Measurements from ENCODE around the gene TMEM219. TPM values are rescaled to one million over a fixed set of nuclear protein-coding genes. Genes with fewer than 3 reads are reported as not detected.

TMEM219 gene
- total and polyA plus RNA-seq, 2 of the 8 experiments (the other 6 are each of a cell fraction or from before 2014, with no cell fraction given) = 60.2 to 116 TPM

DNA sequence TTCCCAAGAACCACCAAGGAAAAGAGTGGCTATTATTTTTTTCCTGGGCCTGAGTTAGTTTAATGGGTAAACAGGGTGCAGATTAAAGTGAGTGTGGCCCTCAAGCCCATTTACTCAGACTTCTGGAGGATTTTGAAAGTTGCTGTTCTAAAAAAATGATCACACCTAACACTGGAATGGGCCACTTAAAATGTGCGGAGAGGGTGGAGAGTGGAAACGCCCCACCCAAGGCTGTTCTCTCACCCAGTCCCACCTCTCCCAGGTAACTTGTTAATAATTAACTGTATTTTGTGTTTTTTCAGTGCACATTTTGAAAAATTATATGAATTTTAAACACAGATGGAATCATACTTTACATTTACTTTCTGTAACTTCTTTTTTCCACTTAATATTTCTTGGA, 28.2 kb downstream of the TMEM219 start:
- Histone ChIP-seq H3K4me1 (replicated peaks in 1 of 4; ENCODE audit: control insufficient read depth in 3 of 4, insufficient read depth in 4 of 4, low read length in 3 of 4) (peaks cover 0 to 5% (median 1%) of the 10 kb centered on the region in 4 experiments; a peak in 3 of 7 replicates), H3K79me1 (ENCODE audit: low read depth, low read length) (no peaks in the 10 kb centered on the region), H3K23ac (ENCODE audit: insufficient read length) (no peak overlapping the region), H3K4ac (replicated peaks; ENCODE audit: insufficient read length, low read depth, low read length) (no peak overlapping the region), H4K8ac (ENCODE audit: extremely low read depth, insufficient read depth, low read length) (no peak overlapping the region), H3K4me3 (ENCODE audit: extremely low read depth in 1 of 4, insufficient read depth in 2 of 4, low read depth in 3 of 4, low read length in 4 of 4) (no peak overlapping the region), H3K14ac (ENCODE audit: insufficient read length) (no peak overlapping the region), H2BK12ac (ENCODE audit: low read depth, low read length) (no peak overlapping the region), H2BK5ac (ENCODE audit: low read depth, low read length) (no peak overlapping the region), H3K27ac (ENCODE audit: low read depth, low read length) (no peak overlapping the region), H3K4me2 (ENCODE audit: insufficient read depth in 1 of 2, low read depth in 2 of 2, low read length in 2 of 2) (no peak overlapping the region), H4K5ac (ENCODE audit: insufficient read length, low read depth, low read length) (no peak overlapping the region), H2BK20ac (ENCODE audit: low read length) (no peak overlapping the region), H3K23me2 (ENCODE audit: low read depth, low read length) (no peaks in the 10 kb centered on the region; the same call in 1 of the 2 replicates), H3K36me3 (ENCODE audit: control insufficient read depth in 2 of 4, insufficient read depth in 4 of 4, low read length in 3 of 4) (peaks cover 8 to 45% (median 27%) of the 10 kb centered on the region in 4 experiments), H2BK15ac (ENCODE audit: low read length) (no peak overlapping the region), H4K20me1 (replicated peaks in 1 of 2; ENCODE audit: control insufficient read depth in 1 of 2, insufficient read depth in 2 of 2, low read length in 2 of 2) (no peaks in the 10 kb centered on the region), H3K79me2 (ENCODE audit: control insufficient read depth in 1 of 2, insufficient read depth in 2 of 2, low read length in 2 of 2) (no peaks in the 10 kb centered on the region), H3K18ac (ENCODE audit: extremely low read depth, low read length) (no peak overlapping the region), H2AFZ (ENCODE audit: low read length) (no peak overlapping the region), H3K27me3 (replicated peaks in 1 of 4; ENCODE audit: control insufficient read depth in 3 of 4, extremely low read depth in 1 of 4, insufficient read depth in 3 of 4, low read length in 3 of 4) (no peaks in the 10 kb centered on the region), H2BK120ac (replicated peaks; ENCODE audit: low read depth, low read length) (no peak overlapping the region), H3K56ac (replicated peaks; ENCODE audit: insufficient read length, low read depth, low read length) (no peak overlapping the region), H3K9me3 (ENCODE audit: insufficient read depth in 2 of 2, low read depth in 1 of 2, low read length in 1 of 2) (no peaks in the 10 kb centered on the region), H3K9ac (replicated peaks in 1 of 4; ENCODE audit: extremely low read depth in 1 of 4, low read depth in 3 of 4, low read length in 3 of 4) (no peak overlapping the region), H2AK5ac (ENCODE audit: low read depth, low read length) (no peak overlapping the region), H4K91ac (replicated peaks; ENCODE audit: insufficient read length, low read length) (no peak overlapping the region)
- POLR2A ChIA-PET (ENCODE audit: partially characterized antibody) = interaction anchor here (0.8 to 1.0 kb wide), 2 partner anchors 11 to 196 kb away, joined by 3 read pairs; no protein-coding TSS in a partner anchor
- 100% methylated on average over 2 of the region's 2 CpGs; no CpG with 5 or more reads in 1 of the 2 experiments for WGBS, 2 experiments (ENCODE audit: extremely low coverage in 1 of 2, insufficient coverage in 1 of 2, insufficient read length in 1 of 2, insufficient replicate concordance in 2 of 2, low coverage in 1 of 2, low lambda C conversion rate in 2 of 2, missing lambda C conversion rate in 1 of 2)
- DNase-seq (ENCODE audit: low read depth in 1 of 2, low spot score in 2 of 2) (no peak), FAIRE-seq (no peak)
- CTCF ChIA-PET (ENCODE audit: partially characterized antibody) = interaction anchor here (1.1 to 1.3 kb wide), 2 partner anchors 15 to 18 kb away, joined by 3 to 4 read pairs; no protein-coding TSS in a partner anchor
- TF ChIP-seq HDAC6 (IDR thresholded peaks at IDR 0.05; ENCODE audit: low read depth, low read length) (no peak), TCF12 (IDR thresholded peaks at IDR 0.05; ENCODE audit: low read depth, low read length) (no peak), RNF2 (IDR thresholded peaks at IDR 0.05; ENCODE audit: borderline replicate concordance, low read depth, low read length, missing control alignments, poor library complexity, severe bottlenecking) (no peak)
- TF ChIP-seq, protein P1, sequence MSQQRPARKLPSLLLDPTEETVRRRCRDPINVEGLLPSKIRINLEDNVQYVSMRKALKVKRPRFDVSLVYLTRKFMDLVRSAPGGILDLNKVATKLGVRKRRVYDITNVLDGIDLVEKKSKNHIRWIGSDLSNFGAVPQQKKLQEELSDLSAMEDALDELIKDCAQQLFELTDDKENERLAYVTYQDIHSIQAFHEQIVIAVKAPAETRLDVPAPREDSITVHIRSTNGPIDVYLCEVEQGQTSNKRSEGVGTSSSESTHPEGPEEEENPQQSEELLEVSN (IDR thresholded peaks at IDR 0.05) = no peak

Measured in H1 (cell line).